HT1080 (cell line): ENCODE results near the gene POLA1. TPM values are rescaled to one million over a fixed set of nuclear protein-coding genes. Genes with fewer than 3 reads are reported as not detected.
"Not testable (repeated sequence)": the region's sequence is repeated elsewhere in the genome, so short reads cannot be mapped to it uniquely, and the experiment has no call there.

ENCODE experiments used
- DNase-seq: peaks from one replicate; pipeline ENCODE4 v3.0.0-alpha.2; 2015; ENCODE audit warnings: low read depth
- total RNA-seq: library from RNA; depleted of rRNA; stranded (reverse); fragments of >200 nt; shearing (Covaris generic); gene quantifications from 2 replicates; pipeline ENCODE4 v1.2.3, GENCODE V29; 2014

POLA1 gene
- total RNA-seq, 1 experiment from 2014 or later: 19.7 TPM

- DNase-seq: no peak
Measured at GRCh38 chrX:24790166-24790565, 96.4 kb downstream of the POLA1 start.

GRCh38 chrX:24796204-24796603 lies 102.5 kb downstream of the POLA1 start:
- DNase-seq: no peak

GRCh38 chrX:24799078-24799477 lies 105.4 kb downstream of the POLA1 start:
- no peak for DNase-seq

GRCh38 chrX:24799565-24799964 lies 105.8 kb downstream of the POLA1 start:
- DNase-seq: no peak

GRCh38 chrX:24805201-24805600 lies 111.5 kb downstream of the POLA1 start:
- no peak for DNase-seq

- not testable (repeated sequence) for DNase-seq
Measured at GRCh38 chrX:24819807-24820206, 126.1 kb downstream of the POLA1 start.

GRCh38 chrX:24828147-24828546 lies 134.4 kb downstream of the POLA1 start:
- no peak for DNase-seq

GRCh38 chrX:24828600-24828999 lies 134.9 kb downstream of the POLA1 start:
- DNase-seq: no peak

GRCh38 chrX:24833695-24834094 lies 140.0 kb downstream of the POLA1 start:
- DNase-seq: no peak

- no peak for DNase-seq
Measured at GRCh38 chrX:24837966-24838365, 144.2 kb downstream of the POLA1 start.

- peak; percentile 4 for DNase-seq
Measured at GRCh38 chrX:24838629-24839028, 144.9 kb downstream of the POLA1 start.

GRCh38 chrX:24839331-24839730 lies 145.6 kb downstream of the POLA1 start:
- no peak for DNase-seq

GRCh38 chrX:24842486-24842885 lies 148.8 kb downstream of the POLA1 start:
- no peak for DNase-seq

GRCh38 chrX:24846550-24847150 lies 152.9 kb downstream of the POLA1 start:
- no peak for DNase-seq

- no peak for DNase-seq
Measured at GRCh38 chrX:24851289-24851688, 157.6 kb downstream of the POLA1 start.

- no peak for DNase-seq
Measured at GRCh38 chrX:24851780-24852179, 158.1 kb downstream of the POLA1 start.

- peak; percentile 4 for DNase-seq
Measured at GRCh38 chrX:24858004-24858746, 164.5 kb downstream of the POLA1 start.

GRCh38 chrX:24859211-24859841 lies 165.6 kb downstream of the POLA1 start:
- DNase-seq: no peak

- DNase-seq: no peak
Measured at GRCh38 chrX:24860140-24860539, 166.4 kb downstream of the POLA1 start.

- no peak for DNase-seq
Measured at GRCh38 chrX:24862343-24862742, 168.6 kb downstream of the POLA1 start.

GRCh38 chrX:24863779-24864178 lies 170.1 kb downstream of the POLA1 start:
- DNase-seq: not testable (repeated sequence)

GRCh38 chrX:24870143-24870542 lies 176.4 kb downstream of the POLA1 start:
- peak; percentile 36 for DNase-seq
